Body of pancreas (tissue), 4 donors: ENCODE measurements around the gene APOA1. TPM values are rescaled to one million over a fixed set of nuclear protein-coding genes. Genes with fewer than 3 reads are reported as not detected.

ENCODE experiments used
- ATAC-seq: fragments of 150-250 bp; one replicate; pipeline ENCODE4 v1.9.1; 2016
- DNase-seq, 4 donors: peaks; one replicate each; pipeline ENCODE4 v3.0.0-alpha.2; 2019
- H3K27ac ChIP-seq, 4 donors: fragments of 200-600 bp; sonication (generic); 1 replicate in 3 of 4; 2 replicates in 1 of 4; pipeline versions ENCODE4 v1.5.1 to v1.6.1; 2016 to 2019; ENCODE audit warnings: mild to moderate bottlenecking in 1 of 4, mixed read lengths in 1 of 4, moderate library complexity in 1 of 4
- H3K27me3 ChIP-seq, 2 donors: fragments of 200-600 bp; sonication (generic); one replicate each; pipeline ENCODE4 v1.6.0; 2016; ENCODE audit warnings: mild to moderate bottlenecking in 1 of 2
- H3K36me3 ChIP-seq, 2 donors: fragments of 200-600 bp; sonication (generic); replicated peaks in 1 of 2; 2 replicates each; pipeline ENCODE4 v1.5.1; 2016; ENCODE audit warnings: low read depth in 2 of 2; ENCODE audit not compliant: insufficient read depth in 1 of 2
- H3K4me1 ChIP-seq: fragments of 200-600 bp; sonication (generic); one replicate; pipeline ENCODE4 v1.6.0; 2016
- H3K4me3 ChIP-seq, 2 donors: fragments of 200-600 bp; sonication (generic); 1 replicate in 1 of 2; 2 replicates in 1 of 2; pipeline ENCODE4 v1.5.1; 2016 to 2019
- H3K9me3 ChIP-seq, 3 donors: fragments of 200-600 bp; sonication (generic); 1 replicate in 2 of 3; 2 replicates in 1 of 3; pipeline ENCODE4 v1.5.1; 2016
- CTCF ChIP-seq, 7 experiments: fragments of 450-650 bp in 4 of 7; fragments of 200-600 bp in 3 of 7; sonication (generic) in 3 of 7; IDR thresholded peaks; one replicate each; pipeline ENCODE4 v1.5.1; 2016 to 2019; ENCODE audit warnings: antibody characterized with exemption in 7 of 7
- POLR2A ChIP-seq, 3 donors: fragments of 450-650 bp; IDR thresholded peaks; one replicate each; pipeline ENCODE4 v1.6.1; 2016; ENCODE audit warnings: antibody characterized with exemption in 3 of 3, mild to moderate bottlenecking in 2 of 3
- WGBS, 2 donors: methylation state at CpG; one replicate each; pipeline ENCODE4 v1.1.5; 2017; 5-methylcytosine and 5-hydroxymethylcytosine counted together
- intact Hi-C: fragments of 100-400 bp; cut with DNase I; formaldehyde crosslinking; loops from one replicate; pipeline ENCODE4 v1.15.1; 2023
- total RNA-seq, 2 donors: library from RNA; depleted of rRNA; stranded (reverse); fragments of >200 nt; gene quantifications; one replicate each; pipeline ENCODE4 v1.1.0, GENCODE V29; 2016

APOA1 gene
- total RNA-seq, 2 donors from 2014 or later = 1.0 to 16.8 TPM

- Histone ChIP-seq H3K27me3 (no peaks in the 10 kb centered on the region), H3K36me3 (peaks cover 0 to 48% of the 10 kb centered on the region in 2 donors), H3K4me3 (no peak overlapping the region), H3K9me3 (no peaks in the 10 kb centered on the region), H3K27ac (no peak overlapping the region), H3K4me1 (no peaks in the 10 kb centered on the region)
- ATAC-seq (no peak), DNase-seq (no peak)
- intact Hi-C loops = no loop called here
- TF ChIP-seq CTCF (IDR thresholded peaks at IDR 0.05) = no peak
- no peak for TF ChIP-seq POLR2A (IDR thresholded peaks at IDR 0.05)
- WGBS, 2 donors = 90 to 94% methylated on average over 3 of the region's 3 CpGs
Observed at GRCh38 chr11:116862185-116862584, 24.8 kb upstream of the APOA1 start.

GRCh38 chr11:116861539-116861938 is 24.1 kb upstream of the APOA1 start:
- Histone ChIP-seq H3K4me1 (no peaks in the 10 kb centered on the region), H3K4me3 (no peak overlapping the region), H3K27me3 (no peaks in the 10 kb centered on the region), H3K36me3 (peaks cover 0 to 47% of the 10 kb centered on the region in 2 donors), H3K9me3 (no peaks in the 10 kb centered on the region), H3K27ac (no peak overlapping the region)
- intact Hi-C loops = no loop called here
- WGBS, 2 donors = 88 to 96% methylated on average over 1 of the region's 1 CpG
- TF ChIP-seq CTCF (IDR thresholded peaks at IDR 0.05) = no peak
- no peak for TF ChIP-seq POLR2A (IDR thresholded peaks at IDR 0.05)
- ATAC-seq = no peak
- DNase-seq = no peak

- Histone ChIP-seq H3K27me3 (no peaks in the 10 kb centered on the region), H3K36me3 (peaks cover 0 to 45% of the 10 kb centered on the region in 2 donors), H3K4me1 (no peaks in the 10 kb centered on the region), H3K4me3 (no peak overlapping the region), H3K27ac (no peak overlapping the region), H3K9me3 (no peaks in the 10 kb centered on the region)
- intact Hi-C loops = no loop called here
- TF ChIP-seq CTCF (IDR thresholded peaks at IDR 0.05) (no peak), POLR2A (IDR thresholded peaks at IDR 0.05) (no peak)
- DNase-seq = no peak
- WGBS, 2 donors = 87 to 95% methylated on average over 4 to 6 of the region's 6 CpGs
- no peak for ATAC-seq
Observed at GRCh38 chr11:116860303-116860702, 22.9 kb upstream of the APOA1 start.

GRCh38 chr11:116859175-116859574 is 21.8 kb upstream of the APOA1 start:
- H3K36me3 ChIP-seq = peaks cover 0 to 40% of the 10 kb centered on the region in 2 donors
- intact Hi-C loops = no loop called here
- no peaks in the 10 kb centered on the region for H3K4me1 ChIP-seq
- WGBS, 2 donors = 84 to 92% methylated on average over 5 to 8 of the region's 8 CpGs
- no peak for DNase-seq
- ATAC-seq = no peak
- TF ChIP-seq CTCF (IDR thresholded peaks at IDR 0.05) = no peak
- no peak for TF ChIP-seq POLR2A (IDR thresholded peaks at IDR 0.05)
- H3K4me3 ChIP-seq = no peak overlapping the region
- no peaks in the 10 kb centered on the region for H3K9me3 ChIP-seq
- no peak overlapping the region for H3K27ac ChIP-seq
- H3K27me3 ChIP-seq = no peaks in the 10 kb centered on the region

- no peak for ATAC-seq
- H3K4me3 ChIP-seq = no peak overlapping the region
- TF ChIP-seq CTCF (IDR thresholded peaks at IDR 0.05) = no peak
- no peak for TF ChIP-seq POLR2A (IDR thresholded peaks at IDR 0.05)
- intact Hi-C loops = no loop called here
- no peaks in the 10 kb centered on the region for H3K9me3 ChIP-seq
- peaks cover 0 to 38% of the 10 kb centered on the region in 2 donors for H3K36me3 ChIP-seq
- DNase-seq = no peak
- 84 to 96% methylated on average over 4 to 7 of the region's 7 CpGs for WGBS, 2 donors
- H3K4me1 ChIP-seq = no peaks in the 10 kb centered on the region
- H3K27ac ChIP-seq = no peak overlapping the region
- no peaks in the 10 kb centered on the region for H3K27me3 ChIP-seq
Observed at GRCh38 chr11:116857936-116858335, 20.5 kb upstream of the APOA1 start.
